ENCODE measurements around the gene KRTCAP2. TPM values are rescaled to one million over a fixed set of nuclear protein-coding genes. Genes with fewer than 3 reads are reported as not detected.

The KRTCAP2 gene
- total RNA-seq, 1 donor from 2014 or later: 173 TPM

DNA sequence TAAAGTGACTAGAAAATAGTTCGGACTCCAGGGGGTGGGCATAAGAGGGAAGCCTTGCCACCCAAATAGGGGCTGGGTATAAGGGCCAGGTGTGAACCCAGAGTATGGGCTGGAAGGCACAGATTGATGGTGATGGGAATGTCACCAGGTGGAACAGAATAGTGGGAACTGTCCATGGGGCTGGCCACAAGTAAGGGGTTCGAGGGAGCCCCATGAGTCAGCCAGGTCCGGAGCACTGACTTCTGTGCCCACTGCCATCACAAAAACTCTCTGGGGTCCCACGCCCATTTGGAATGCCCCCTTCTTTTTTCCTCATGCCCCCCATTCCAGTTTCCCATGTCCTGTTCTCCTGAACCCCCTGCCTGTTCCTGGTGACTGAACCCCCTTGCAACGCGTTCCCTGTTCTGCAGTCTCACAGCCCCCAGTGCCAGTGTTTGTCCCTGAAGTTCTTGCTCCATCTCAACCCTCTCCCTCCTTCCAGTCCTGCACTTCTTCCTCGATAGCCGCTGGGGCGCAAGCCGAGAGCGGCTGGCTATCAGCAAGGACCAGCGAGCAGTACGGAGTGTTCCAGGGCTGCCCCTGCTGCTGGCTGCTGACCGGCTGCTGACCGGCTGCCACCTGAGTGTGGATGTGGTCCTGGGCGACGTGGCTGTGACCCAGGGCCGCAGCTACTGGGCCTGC lies 8.4 kb upstream of the KRTCAP2 start:
- Mint-ChIP-seq H3K27ac (no peak overlapping the region), H3K4me1 (ENCODE audit: unreplicated experiment) (peaks cover 7% of the 10 kb centered on the region), H3K27me3 (no peaks in the 10 kb centered on the region), H3K4me3 (no peak overlapping the region), H3K36me3 (no peaks in the 10 kb centered on the region), H3K9me3 (no peaks in the 10 kb centered on the region)
- TF ChIP-seq, protein P1, sequence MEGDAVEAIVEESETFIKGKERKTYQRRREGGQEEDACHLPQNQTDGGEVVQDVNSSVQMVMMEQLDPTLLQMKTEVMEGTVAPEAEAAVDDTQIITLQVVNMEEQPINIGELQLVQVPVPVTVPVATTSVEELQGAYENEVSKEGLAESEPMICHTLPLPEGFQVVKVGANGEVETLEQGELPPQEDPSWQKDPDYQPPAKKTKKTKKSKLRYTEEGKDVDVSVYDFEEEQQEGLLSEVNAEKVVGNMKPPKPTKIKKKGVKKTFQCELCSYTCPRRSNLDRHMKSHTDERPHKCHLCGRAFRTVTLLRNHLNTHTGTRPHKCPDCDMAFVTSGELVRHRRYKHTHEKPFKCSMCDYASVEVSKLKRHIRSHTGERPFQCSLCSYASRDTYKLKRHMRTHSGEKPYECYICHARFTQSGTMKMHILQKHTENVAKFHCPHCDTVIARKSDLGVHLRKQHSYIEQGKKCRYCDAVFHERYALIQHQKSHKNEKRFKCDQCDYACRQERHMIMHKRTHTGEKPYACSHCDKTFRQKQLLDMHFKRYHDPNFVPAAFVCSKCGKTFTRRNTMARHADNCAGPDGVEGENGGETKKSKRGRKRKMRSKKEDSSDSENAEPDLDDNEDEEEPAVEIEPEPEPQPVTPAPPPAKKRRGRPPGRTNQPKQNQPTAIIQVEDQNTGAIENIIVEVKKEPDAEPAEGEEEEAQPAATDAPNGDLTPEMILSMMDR (conservative IDR thresholded peaks at IDR 0.05): no peak
- no peak for DNase-seq (ENCODE audit: extremely low spot score, unreplicated experiment)

DNA sequence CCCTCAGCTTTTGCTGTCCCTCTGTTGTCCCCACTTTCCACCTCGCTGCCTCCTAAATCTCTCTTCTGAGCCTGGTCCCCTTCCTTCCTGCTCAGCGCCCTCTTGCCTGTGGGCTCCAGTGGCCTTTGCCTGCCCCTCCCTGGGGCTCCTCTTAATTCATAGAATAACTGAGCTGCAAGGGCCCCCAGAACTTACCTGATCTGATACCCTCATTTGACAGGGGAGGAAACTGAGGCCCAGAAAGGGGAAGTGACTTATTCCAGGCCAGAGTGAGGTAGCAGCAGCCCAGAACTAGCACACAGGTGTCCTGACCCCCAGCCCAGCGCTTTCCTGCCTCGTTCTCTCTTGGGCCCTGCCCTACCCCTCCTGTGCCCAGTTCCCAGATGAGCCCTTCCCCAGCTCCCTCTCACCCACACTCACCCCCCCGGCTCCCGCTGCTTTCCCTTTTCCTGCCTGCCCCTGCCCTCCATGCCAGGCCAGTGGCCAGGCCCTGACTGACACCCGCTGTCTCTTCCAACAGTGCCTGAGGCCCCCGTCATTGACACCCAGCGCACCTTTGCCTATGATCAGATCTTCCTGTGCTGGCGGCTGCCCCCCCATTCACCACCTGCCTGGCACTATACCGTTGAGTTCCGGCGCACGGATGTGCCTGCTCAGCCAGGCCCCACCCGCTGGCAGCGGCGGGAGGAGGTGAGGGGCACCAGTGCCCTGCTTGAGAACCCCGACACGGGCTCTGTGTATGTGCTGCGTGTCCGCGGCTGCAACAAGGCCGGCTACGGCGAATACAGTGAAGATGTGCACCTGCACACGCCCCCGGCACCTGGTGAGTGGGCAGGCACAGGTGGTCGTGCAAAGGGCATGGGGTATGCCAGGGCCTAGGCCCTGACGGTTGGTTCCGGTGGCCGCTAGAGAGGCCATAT lies 6.3 kb upstream of the KRTCAP2 start:
- Mint-ChIP-seq H3K27me3 (no peaks in the 10 kb centered on the region), H3K9me3 (no peaks in the 10 kb centered on the region), H3K36me3 (no peaks in the 10 kb centered on the region), H3K4me1 (ENCODE audit: unreplicated experiment) (peaks cover 7% of the 10 kb centered on the region), H3K27ac (no peak overlapping the region), H3K4me3 (no peak overlapping the region)
- TF ChIP-seq, protein P1 (conservative IDR thresholded peaks at IDR 0.05): no peak
- DNase-seq (ENCODE audit: extremely low spot score, unreplicated experiment): no peak

DNA sequence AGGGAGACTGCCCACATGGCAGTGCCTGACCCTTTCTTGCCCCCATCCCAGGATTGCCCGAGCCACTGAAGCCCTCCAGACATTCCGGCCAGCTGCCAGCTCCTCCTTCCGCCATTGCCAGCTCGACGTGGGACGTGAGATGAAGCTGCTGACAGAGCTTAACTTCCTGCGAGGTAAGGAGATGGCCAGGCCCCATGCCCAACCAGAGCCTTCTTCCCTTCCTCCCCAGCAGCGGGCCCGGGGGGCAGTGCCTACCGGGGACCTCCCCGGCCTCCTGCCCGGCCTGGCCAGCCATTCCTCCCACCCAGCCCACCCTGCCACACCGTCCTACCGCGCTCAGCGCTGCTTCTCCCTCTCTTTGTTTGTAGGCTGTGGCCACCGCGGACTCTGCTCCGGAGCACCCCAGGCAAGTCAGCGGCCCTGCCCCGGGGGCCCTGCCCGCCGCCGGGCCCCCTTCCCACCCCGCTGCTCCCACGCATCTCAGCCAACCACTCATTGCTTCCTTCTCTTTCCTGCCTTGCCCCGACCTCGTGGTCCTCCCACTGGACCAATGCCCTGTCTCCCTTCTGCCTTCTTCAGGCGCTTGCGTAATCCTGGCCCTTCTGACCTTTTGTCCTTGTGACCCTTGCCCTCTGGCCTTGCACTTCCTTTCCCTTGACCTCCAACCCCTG lies 5.5 kb upstream of the KRTCAP2 start:
- Mint-ChIP-seq H3K27me3 (no peaks in the 10 kb centered on the region), H3K36me3 (no peaks in the 10 kb centered on the region), H3K4me3 (no peak overlapping the region), H3K4me1 (ENCODE audit: unreplicated experiment) (peaks cover 7% of the 10 kb centered on the region), H3K27ac (no peak overlapping the region), H3K9me3 (no peaks in the 10 kb centered on the region)
- TF ChIP-seq, protein P1 (conservative IDR thresholded peaks at IDR 0.05): no peak
- DNase-seq (ENCODE audit: extremely low spot score, unreplicated experiment): no peak

DNA sequence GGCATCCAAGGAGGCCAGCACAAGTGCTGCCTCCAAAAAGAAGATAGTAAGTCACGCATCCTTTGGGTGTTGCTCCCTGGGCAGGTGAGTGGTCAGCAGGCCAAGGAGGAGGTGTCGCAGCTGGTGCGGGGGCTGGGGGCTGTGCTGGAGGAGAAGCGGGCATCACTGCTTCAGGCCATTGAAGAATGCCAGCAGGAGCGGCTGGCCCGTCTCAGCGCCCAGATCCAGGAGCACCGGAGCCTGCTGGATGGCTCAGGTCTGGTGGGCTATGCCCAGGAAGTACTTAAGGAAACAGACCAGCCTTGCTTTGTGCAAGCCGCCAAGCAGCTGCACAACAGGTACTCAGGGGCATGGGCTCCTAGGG lies 4.8 kb upstream of the KRTCAP2 start:
- H3K36me3 Mint-ChIP-seq: peaks cover 5% of the 10 kb centered on the region
- H3K4me1 Mint-ChIP-seq (ENCODE audit: unreplicated experiment): peaks cover 14% of the 10 kb centered on the region
- no peaks in the 10 kb centered on the region for H3K9me3 Mint-ChIP-seq
- no peak for DNase-seq (ENCODE audit: extremely low spot score, unreplicated experiment)
- H3K4me3 Mint-ChIP-seq: no peak overlapping the region
- H3K27ac Mint-ChIP-seq: no peak overlapping the region
- H3K27me3 Mint-ChIP-seq: peaks cover 3% of the 10 kb centered on the region
- TF ChIP-seq, protein P1 (conservative IDR thresholded peaks at IDR 0.05): no peak

DNA sequence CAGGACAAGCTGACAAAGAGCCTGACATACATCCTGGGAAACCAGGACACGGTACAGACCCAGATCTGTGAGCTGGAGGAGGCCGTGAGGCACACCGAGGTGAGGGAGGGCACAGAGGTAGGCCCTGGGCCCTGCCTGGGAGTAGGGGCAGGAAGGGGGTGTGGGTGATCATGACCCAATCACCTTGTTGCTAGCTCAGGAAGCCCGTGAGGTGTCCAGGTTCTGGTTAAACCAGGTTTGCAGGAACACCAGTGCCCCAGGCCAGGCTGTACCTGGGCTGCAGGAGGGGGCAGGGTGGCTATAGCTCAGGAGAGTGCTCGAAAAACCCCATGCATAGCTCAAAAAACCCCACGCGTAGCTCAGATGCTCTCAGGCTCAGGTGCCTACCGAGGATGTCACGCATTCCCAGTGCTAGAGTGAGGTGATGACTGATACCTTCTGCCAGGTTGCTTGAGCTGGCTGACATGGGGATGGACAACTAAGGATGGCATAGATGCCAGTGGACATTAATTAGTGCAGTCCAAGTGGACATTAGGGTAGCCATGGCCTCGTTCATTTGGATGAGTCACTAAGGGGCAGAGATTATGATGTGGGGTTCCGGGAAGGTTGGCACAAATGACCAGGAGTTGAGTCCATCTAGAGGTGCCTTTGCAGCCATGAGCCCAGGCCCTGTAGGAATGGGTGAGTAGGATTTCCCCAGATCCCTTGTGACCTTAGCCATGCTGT lies 4.3 kb upstream of the KRTCAP2 start:
- Mint-ChIP-seq H3K27me3 (peaks cover 3% of the 10 kb centered on the region), H3K9me3 (no peaks in the 10 kb centered on the region), H3K4me1 (ENCODE audit: unreplicated experiment) (peaks cover 16% of the 10 kb centered on the region), H3K36me3 (peaks cover 5% of the 10 kb centered on the region), H3K27ac (peak overlapping the region; percentile 44), H3K4me3 (no peak overlapping the region)
- DNase-seq (ENCODE audit: extremely low spot score, unreplicated experiment): no peak
- TF ChIP-seq, protein P1 (conservative IDR thresholded peaks at IDR 0.05): no peak
